ENCODE measurements around the gene FLT3.

Gene FLT3

DNA sequence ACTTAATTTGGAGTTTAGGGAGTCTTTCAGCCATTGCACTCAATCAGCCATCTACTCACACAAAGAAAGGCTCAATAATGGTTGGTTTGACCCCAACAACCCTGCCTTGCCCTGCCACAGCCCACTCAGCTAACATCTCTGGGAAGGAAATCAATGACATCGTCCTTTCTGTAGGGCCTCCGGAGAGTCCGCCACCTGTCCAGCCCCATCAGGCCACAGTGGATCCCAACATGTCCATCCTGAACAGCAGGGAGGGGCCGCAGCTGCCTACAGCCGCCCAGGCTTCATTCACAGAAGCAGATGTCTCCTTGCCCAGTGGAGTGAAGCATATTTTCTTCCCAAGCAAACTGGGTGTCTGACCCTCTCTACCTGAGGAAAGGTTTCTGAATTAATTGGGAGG, 127.1 kb downstream of the FLT3 start:
- no peak overlapping the region for H3K4me3 ChIP-seq (ENCODE audit: low read depth, low read length)

DNA sequence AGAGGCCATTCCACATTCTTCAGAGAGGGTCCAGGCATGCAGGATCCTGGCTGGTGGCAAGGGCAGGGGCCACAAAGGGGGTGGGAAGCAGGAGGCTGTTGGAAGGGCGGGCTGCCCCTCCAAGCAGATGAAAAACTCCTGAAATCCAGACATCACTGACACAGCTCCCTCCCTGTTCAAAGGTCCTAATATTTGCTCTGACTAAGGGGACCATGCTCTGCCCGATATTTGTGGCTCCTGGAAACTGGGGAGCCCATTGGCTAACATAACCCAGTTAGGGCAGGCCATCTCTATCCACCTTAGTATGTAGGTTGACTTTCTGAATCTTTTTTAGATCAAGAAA, 127.9 kb downstream of the FLT3 start:
- peaks cover 20% of the 10 kb centered on the region for H3K27me3 ChIP-seq (ENCODE audit: control insufficient read depth, insufficient read depth, low read length)

More for the DNA sequence above, 127.1 kb downstream of the FLT3 start:
- Histone ChIP-seq H3K27ac (no peak overlapping the region), H2AFZ (no peak overlapping the region), H3K4me2 (ENCODE audit: low read length) (no peak overlapping the region), H3K9me3 (ENCODE audit: control insufficient read depth, low read length) (no peaks in the 10 kb centered on the region), H3K4me1 (no peaks in the 10 kb centered on the region), H3K79me2 (no peaks in the 10 kb centered on the region), H3K9ac (no peak overlapping the region), H3K36me3 (ENCODE audit: control insufficient read depth, insufficient read depth, low read length) (no peaks in the 10 kb centered on the region), H3K27me3 (ENCODE audit: control insufficient read depth, insufficient read depth, low read length) (peaks cover 23% of the 10 kb centered on the region)
- TF ChIP-seq, protein P1, sequence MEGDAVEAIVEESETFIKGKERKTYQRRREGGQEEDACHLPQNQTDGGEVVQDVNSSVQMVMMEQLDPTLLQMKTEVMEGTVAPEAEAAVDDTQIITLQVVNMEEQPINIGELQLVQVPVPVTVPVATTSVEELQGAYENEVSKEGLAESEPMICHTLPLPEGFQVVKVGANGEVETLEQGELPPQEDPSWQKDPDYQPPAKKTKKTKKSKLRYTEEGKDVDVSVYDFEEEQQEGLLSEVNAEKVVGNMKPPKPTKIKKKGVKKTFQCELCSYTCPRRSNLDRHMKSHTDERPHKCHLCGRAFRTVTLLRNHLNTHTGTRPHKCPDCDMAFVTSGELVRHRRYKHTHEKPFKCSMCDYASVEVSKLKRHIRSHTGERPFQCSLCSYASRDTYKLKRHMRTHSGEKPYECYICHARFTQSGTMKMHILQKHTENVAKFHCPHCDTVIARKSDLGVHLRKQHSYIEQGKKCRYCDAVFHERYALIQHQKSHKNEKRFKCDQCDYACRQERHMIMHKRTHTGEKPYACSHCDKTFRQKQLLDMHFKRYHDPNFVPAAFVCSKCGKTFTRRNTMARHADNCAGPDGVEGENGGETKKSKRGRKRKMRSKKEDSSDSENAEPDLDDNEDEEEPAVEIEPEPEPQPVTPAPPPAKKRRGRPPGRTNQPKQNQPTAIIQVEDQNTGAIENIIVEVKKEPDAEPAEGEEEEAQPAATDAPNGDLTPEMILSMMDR (IDR thresholded peaks at IDR 0.05) = no peak

DNA sequence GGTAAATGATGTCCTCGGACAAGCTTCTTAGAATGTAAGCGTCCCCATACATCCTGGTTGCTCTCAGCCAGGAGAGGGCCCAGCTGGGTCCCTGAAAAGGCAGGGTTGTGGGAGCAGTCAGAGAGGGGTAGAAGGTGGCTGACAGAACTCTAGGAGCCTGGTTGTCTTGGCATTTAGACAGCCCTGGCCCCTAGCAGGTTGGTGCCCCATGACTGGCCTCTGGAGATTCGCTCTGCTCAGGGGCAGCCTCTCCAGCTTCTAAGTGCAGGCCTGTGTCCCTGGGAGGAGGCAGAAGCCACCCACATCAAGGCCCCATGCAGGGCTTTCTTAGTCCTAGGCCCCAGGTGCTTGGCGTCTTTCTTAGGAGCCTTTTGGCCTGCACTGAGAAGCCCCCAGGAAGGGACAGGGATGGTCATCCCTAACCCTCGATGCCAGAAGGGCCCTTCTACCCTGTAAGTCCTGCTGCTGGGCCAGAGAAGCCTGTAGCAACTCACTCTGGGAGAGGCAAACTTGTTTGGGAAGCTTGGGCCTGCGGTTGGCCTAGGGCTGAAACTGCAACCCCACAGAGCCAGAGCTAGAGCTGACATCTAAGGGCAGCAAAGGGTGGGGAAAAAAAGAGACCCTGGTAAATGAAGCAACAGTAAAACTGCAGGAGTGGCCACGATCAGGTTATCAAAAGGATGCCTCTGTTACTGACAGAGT, 128.4 kb downstream of the FLT3 start:
- no peak overlapping the region for H3K9ac ChIP-seq
- H3K27me3 ChIP-seq (ENCODE audit: control insufficient read depth, insufficient read depth, low read length) = peaks cover 20% of the 10 kb centered on the region
- H3K27ac ChIP-seq = no peak overlapping the region
- no peaks in the 10 kb centered on the region for H3K36me3 ChIP-seq (ENCODE audit: control insufficient read depth, insufficient read depth, low read length)
- H3K79me2 ChIP-seq = no peaks in the 10 kb centered on the region
- TF ChIP-seq, protein P1 (IDR thresholded peaks at IDR 0.05) = no peak
- H2AFZ ChIP-seq = no peak overlapping the region
- H3K4me2 ChIP-seq (ENCODE audit: low read length) = no peak overlapping the region
- no peaks in the 10 kb centered on the region for H3K9me3 ChIP-seq (ENCODE audit: control insufficient read depth, low read length)
- no peak overlapping the region for H3K4me3 ChIP-seq (ENCODE audit: low read depth, low read length)
- no peaks in the 10 kb centered on the region for H3K4me1 ChIP-seq

More for the DNA sequence above, 127.9 kb downstream of the FLT3 start:
- no peak overlapping the region for H3K27ac ChIP-seq
- TF ChIP-seq, protein P1 (IDR thresholded peaks at IDR 0.05) = no peak
- no peaks in the 10 kb centered on the region for H3K79me2 ChIP-seq
- H3K4me3 ChIP-seq (ENCODE audit: low read depth, low read length) = no peak overlapping the region
- no peak overlapping the region for H3K4me2 ChIP-seq (ENCODE audit: low read length)
- no peak overlapping the region for H2AFZ ChIP-seq
- H3K9ac ChIP-seq = no peak overlapping the region
- H3K4me1 ChIP-seq = no peaks in the 10 kb centered on the region
- H3K9me3 ChIP-seq (ENCODE audit: control insufficient read depth, low read length) = no peaks in the 10 kb centered on the region
- no peaks in the 10 kb centered on the region for H3K36me3 ChIP-seq (ENCODE audit: control insufficient read depth, insufficient read depth, low read length)

DNA sequence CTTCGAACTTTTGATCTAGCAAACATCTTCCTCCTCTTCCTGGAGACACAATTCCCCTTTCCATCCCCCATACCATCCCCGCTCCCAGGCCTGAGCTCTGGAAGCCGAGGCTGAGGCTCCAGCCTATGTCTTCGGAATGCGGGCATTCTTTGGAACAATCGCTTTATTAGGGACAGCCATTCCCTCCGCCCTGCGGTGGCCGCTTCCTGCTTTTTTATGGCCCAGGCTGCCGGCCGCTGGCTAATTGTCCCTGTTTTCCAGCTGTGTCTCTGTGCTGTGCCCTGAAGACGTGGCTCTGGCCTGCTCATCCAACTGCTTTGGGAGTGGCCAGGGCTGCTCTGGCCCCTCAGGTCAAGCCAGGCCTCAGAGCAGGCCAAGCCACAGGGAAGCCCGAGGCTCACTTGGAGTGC, 129.1 kb downstream of the FLT3 start:
- H3K79me2 ChIP-seq = no peaks in the 10 kb centered on the region
- H3K4me2 ChIP-seq (ENCODE audit: low read length) = no peak overlapping the region
- H3K4me1 ChIP-seq = no peaks in the 10 kb centered on the region
- H3K27me3 ChIP-seq (ENCODE audit: control insufficient read depth, insufficient read depth, low read length) = peaks cover 21% of the 10 kb centered on the region
- no peak overlapping the region for H3K9ac ChIP-seq
- TF ChIP-seq, protein P1 (IDR thresholded peaks at IDR 0.05) = no peak
- H3K9me3 ChIP-seq (ENCODE audit: control insufficient read depth, low read length) = no peaks in the 10 kb centered on the region
- no peak overlapping the region for H3K4me3 ChIP-seq (ENCODE audit: low read depth, low read length)
- no peaks in the 10 kb centered on the region for H3K36me3 ChIP-seq (ENCODE audit: control insufficient read depth, insufficient read depth, low read length)
- no peak overlapping the region for H2AFZ ChIP-seq
- H3K27ac ChIP-seq = no peak overlapping the region
